Endothelial cell of umbilical vein (primary cell): ENCODE results near the gene FKBP7. TPM values are rescaled to one million over a fixed set of nuclear protein-coding genes. Genes with fewer than 3 reads are reported as not detected.

Source experiments
- BruUV-seq: library from RNA; stranded (reverse); fragments of 400-500 nt; replicated peaks from 2 replicates; lab custom pipeline; 2021; lab: Mats Ljungman, UMichigan
- CTCF ChIA-PET: fragments of 300-600, 350-600 bp; sonication (Branson Sonifier 250); formaldehyde crosslinking; loops from one replicate; lab custom pipeline; 2021; ENCODE audit warnings: antibody characterized with exemption, inconsistent platforms; lab: Charles Lee
- POLR2A ChIA-PET: fragments of 300-600, 350-600 bp; sonication (Branson Sonifier 250); formaldehyde crosslinking; loops from one replicate; lab custom pipeline; 2021; ENCODE audit warnings: antibody characterized with exemption, inconsistent platforms; lab: Charles Lee
- DNase-seq: peaks from one replicate; pipeline ENCODE4 v3.0.0-alpha.2; 2011; ENCODE audit warnings: low read depth, low spot score
- FAIRE-seq: peaks from 2 replicates; lab custom pipeline; 2011; peaks lifted over from hg19 to GRCh38; lab: Jason Lieb, UNC
- H2AFZ ChIP-seq: 2 replicates; pipeline ENCODE4 v1.6.0; 2012; ENCODE audit warnings: low read depth, low read length, control low read depth, inconsistent platforms
- H3K27ac ChIP-seq: 2 replicates; pipeline ENCODE4 v1.5.1; 2011; ENCODE audit warnings: low read depth, mild to moderate bottlenecking, control low read depth, low read length, moderate library complexity; ENCODE audit not compliant: insufficient read depth
- H3K27me3 ChIP-seq, 2 experiments: 2 replicates each; pipeline versions ENCODE4 v1.6.0 to v1.6.1; 2011; ENCODE audit warnings: low read length in 2 of 2, mixed read lengths in 1 of 2; ENCODE audit not compliant: control insufficient read depth in 2 of 2, insufficient read depth in 2 of 2
- H3K36me3 ChIP-seq, 2 experiments: 2 replicates in 1 of 2; 3 replicates in 1 of 2; pipeline ENCODE4 v1.5.1; 2011; ENCODE audit warnings: low read length in 2 of 2, mild to moderate bottlenecking in 1 of 2, moderate library complexity in 1 of 2; ENCODE audit not compliant: control insufficient read depth in 2 of 2, insufficient read depth in 2 of 2; ENCODE audit errors: extremely low read depth in 1 of 2
- H3K4me1 ChIP-seq: 3 replicates; pipeline ENCODE4 v1.5.1; 2011; ENCODE audit warnings: mild to moderate bottlenecking, low read length; ENCODE audit not compliant: control insufficient read depth, insufficient read depth; ENCODE audit errors: extremely low read depth
- H3K4me2 ChIP-seq: 2 replicates; pipeline ENCODE4 v1.6.1; 2011; ENCODE audit warnings: low read length, control low read depth, mixed read lengths; ENCODE audit not compliant: insufficient read depth
- H3K4me3 ChIP-seq, 3 experiments: fragments of 200-600 bp in 1 of 3; sonication (generic), shearing (Covaris generic) in 1 of 3; replicated peaks in 1 of 3; 2 replicates each; pipeline ENCODE4 v1.5.1; 2011 to 2016; ENCODE audit warnings: control low read depth in 3 of 3, low read length in 3 of 3, mild to moderate bottlenecking in 2 of 3, inconsistent platforms in 1 of 3, low read depth in 1 of 3, moderate library complexity in 1 of 3; ENCODE audit not compliant: insufficient read depth in 1 of 3
- H3K79me2 ChIP-seq: 2 replicates; pipeline ENCODE4 v1.6.0; 2012; ENCODE audit warnings: low read length, inconsistent platforms; ENCODE audit not compliant: control insufficient read depth, insufficient read depth
- H3K9ac ChIP-seq: replicated peaks from 2 replicates; pipeline ENCODE3; 2011; ENCODE audit warnings: low read length, control low read depth; ENCODE audit not compliant: insufficient read depth; ENCODE audit errors: extremely low read depth
- H3K9me1 ChIP-seq: replicated peaks from 3 replicates; pipeline ENCODE4 v1.6.0; 2011; ENCODE audit warnings: mild to moderate bottlenecking, low read length; ENCODE audit not compliant: control insufficient read depth, insufficient read depth; ENCODE audit errors: extremely low read depth
- H3K9me3 ChIP-seq: replicated peaks from 2 replicates; pipeline ENCODE4 v1.5.1; 2012; ENCODE audit warnings: low read length, inconsistent platforms; ENCODE audit not compliant: control insufficient read depth, insufficient read depth
- H4K20me1 ChIP-seq: replicated peaks from 2 replicates; pipeline ENCODE3; 2011; ENCODE audit warnings: mild to moderate bottlenecking, low read length; ENCODE audit not compliant: control insufficient read depth, insufficient read depth; ENCODE audit errors: extremely low read depth
- CTCF ChIP-seq, 2 donors: IDR thresholded peaks; 1 replicate in 1 of 2; 2 replicates in 1 of 2; pipeline ENCODE4 v1.5.1; 2011; ENCODE audit warnings: low read length in 2 of 2, mild to moderate bottlenecking in 2 of 2, moderate library complexity in 2 of 2, control low read depth in 1 of 2, inconsistent platforms in 1 of 2, low read depth in 1 of 2; ENCODE audit not compliant: insufficient read depth in 1 of 2; ENCODE audit errors: extremely low read depth in 1 of 2
- EZH2 ChIP-seq: IDR thresholded peaks from 2 replicates; pipeline ENCODE4 v1.6.1; 2012; ENCODE audit warnings: borderline replicate concordance, low read depth, mild to moderate bottlenecking, moderate library complexity, low read length, inconsistent platforms; ENCODE audit not compliant: severe bottlenecking
- FOS ChIP-seq: IDR thresholded peaks from 2 replicates; pipeline ENCODE4 v1.6.1; 2011; ENCODE audit warnings: mild to moderate bottlenecking, low read length, moderate library complexity, borderline replicate concordance; ENCODE audit not compliant: insufficient read depth
- GATA2 ChIP-seq: IDR thresholded peaks from 2 replicates; pipeline ENCODE4 v1.7.0; 2011; ENCODE audit warnings: low read depth, mild to moderate bottlenecking, moderate library complexity, mixed read lengths, low read length; ENCODE audit not compliant: insufficient read length, insufficient read depth
- JUN ChIP-seq: IDR thresholded peaks from 2 replicates; pipeline ENCODE4 v1.6.1; 2011; ENCODE audit warnings: borderline replicate concordance, low read depth; ENCODE audit not compliant: insufficient read length, insufficient read depth
- MAX ChIP-seq: IDR thresholded peaks from 2 replicates; pipeline ENCODE4 v1.6.1; 2011; ENCODE audit not compliant: insufficient read depth, insufficient read length
- MYC ChIP-seq: IDR thresholded peaks from one replicate; pipeline ENCODE4 v1.6.1; 2011; ENCODE audit warnings: mild to moderate bottlenecking, low read depth, low read length
- POLR2A ChIP-seq: IDR thresholded peaks from 2 replicates; pipeline ENCODE4 v1.6.1; 2012; ENCODE audit warnings: low read depth, mild to moderate bottlenecking, control low read depth, low read length
- POLR2AphosphoS5 ChIP-seq: IDR thresholded peaks from 2 replicates; pipeline ENCODE4 v1.6.1; 2012; ENCODE audit warnings: low read depth, mild to moderate bottlenecking, control low read depth, low read length, moderate library complexity; ENCODE audit not compliant: insufficient read depth
- dilution Hi-C: fragments of 300-500 bp; cut with MboI; formaldehyde crosslinking; loops from one replicate; pipeline ENCODE4 v1.15.0; 2019; ENCODE audit warnings: low sequenced_read_pairs; ENCODE audit not compliant: extremely low pct_ligation_motif_present
- intact Hi-C: fragments of 100-400 bp; cut with micrococcal nuclease; formaldehyde crosslinking; loops from one replicate; pipeline ENCODE4 v1.10.0; 2022
- polyA plus RNA-seq, 4 experiments: library from polyadenylated mRNA; depleted of rRNA in 3 of 4; stranded (reverse) in 3 of 4; unstranded in 1 of 4; fragments of >200 nt; gene quantifications; 2 replicates each; pipeline versions ENCODE4 v1.2.1 to v1.2.3, GENCODE V29; 2011 to 2012; ENCODE audit warnings: missing spikeins in 1 of 4
- total RNA-seq: library from RNA; stranded (reverse); gene quantifications from 2 replicates; pipeline ENCODE4 v1.2.3, GENCODE V29; 2021

FKBP7 gene
- total and polyA plus RNA-seq, 2 donors (not counting 3 experiments of a cell fraction or from before 2014, with no cell fraction given) = 11.2 to 20.5 TPM

GRCh38 chr2:178452334-178452733, 26.1 kb downstream of the FKBP7 start:
- H3K9ac ChIP-seq = no peak overlapping the region
- peaks cover 23% of the 10 kb centered on the region for H3K79me2 ChIP-seq
- H3K27me3 ChIP-seq = no peaks in the 10 kb centered on the region
- CTCF ChIA-PET = no interaction called here
- no peak overlapping the region for H2AFZ ChIP-seq
- POLR2A ChIA-PET = no interaction called here
- DNase-seq (no peak), FAIRE-seq (no peak)
- no peak for TF ChIP-seq MAX
- TF ChIP-seq POLR2A = no peak
- TF ChIP-seq FOS = no peak
- no peak for TF ChIP-seq CTCF (IDR thresholded peaks at IDR 0.05; ENCODE audit: extremely low read depth in 1 of 2, insufficient read depth in 1 of 2, low read depth in 1 of 2, low read length in 2 of 2)
- TF ChIP-seq EZH2 = no peak
- TF ChIP-seq GATA2 = no peak
- TF ChIP-seq JUN = no peak
- TF ChIP-seq POLR2AphosphoS5 = no peak
- no peak for TF ChIP-seq MYC
- H3K4me2 ChIP-seq = no peak overlapping the region
- dilution Hi-C loops (no loop called here), intact Hi-C loops (no loop called here)
- no TSS peak for BruUV-seq
- H3K4me3 ChIP-seq = no peak overlapping the region
- H3K36me3 ChIP-seq = peaks cover 4 to 5% of the 10 kb centered on the region in 2 experiments
- no peaks in the 10 kb centered on the region for H4K20me1 ChIP-seq
- H3K4me1 ChIP-seq = peaks cover 15% of the 10 kb centered on the region
- H3K9me3 ChIP-seq = no peaks in the 10 kb centered on the region
- no peaks in the 10 kb centered on the region for H3K9me1 ChIP-seq
- no peak overlapping the region for H3K27ac ChIP-seq
